ENCODE measurements around the gene UVSSA.

UVSSA gene

GRCh38 chr4:1405254-1405635, 58.2 kb downstream of the UVSSA start:
- ChIA-PET POLR2A (no interaction called here), CTCF (no interaction called here)
- TF ChIP-seq CTCF (IDR thresholded peaks at IDR 0.05; ENCODE audit: control extremely low read depth, extremely low read depth, low read depth, missing control alignments): no peak
- DNase-seq (ENCODE audit: extremely low spot score): no peak

- ChIA-PET POLR2A (no interaction called here), CTCF (no interaction called here)
- DNase-seq (ENCODE audit: extremely low spot score): no peak
- no peak for TF ChIP-seq CTCF (IDR thresholded peaks at IDR 0.05; ENCODE audit: control extremely low read depth, extremely low read depth, low read depth, missing control alignments)
Observed at GRCh38 chr4:1405636-1406393, 58.8 kb downstream of the UVSSA start.

- TF ChIP-seq CTCF (IDR thresholded peaks at IDR 0.05; ENCODE audit: control extremely low read depth, extremely low read depth, low read depth, missing control alignments): no peak
- CTCF ChIA-PET: no interaction called here
- POLR2A ChIA-PET: no interaction called here
- DNase-seq (ENCODE audit: extremely low spot score): no peak
Observed at GRCh38 chr4:1406394-1406980, 59.5 kb downstream of the UVSSA start, which contains the start of gene NKX1-1. TSS of gene NKX1-1 (minus strand) at chr4:1406442. CDS start at chr4:1406442, 0 bp downstream.

GRCh38 chr4:1406981-1407656, 60.1 kb downstream of the UVSSA start:
- ChIA-PET POLR2A (no interaction called here), CTCF (no interaction called here)
- no peak for TF ChIP-seq CTCF (IDR thresholded peaks at IDR 0.05; ENCODE audit: control extremely low read depth, extremely low read depth, low read depth, missing control alignments)
- DNase-seq (ENCODE audit: extremely low spot score): no peak

GRCh38 chr4:1407657-1408333, 60.8 kb downstream of the UVSSA start:
- TF ChIP-seq CTCF (IDR thresholded peaks at IDR 0.05; ENCODE audit: control extremely low read depth, extremely low read depth, low read depth, missing control alignments): no peak
- ChIA-PET CTCF (no interaction called here), POLR2A (no interaction called here)
- DNase-seq (ENCODE audit: extremely low spot score): no peak

- ChIA-PET CTCF (no interaction called here), POLR2A (no interaction called here)
- DNase-seq (ENCODE audit: extremely low spot score): no peak
- no peak for TF ChIP-seq CTCF (IDR thresholded peaks at IDR 0.05; ENCODE audit: control extremely low read depth, extremely low read depth, low read depth, missing control alignments)
Observed at GRCh38 chr4:1408418-1408817, 61.4 kb downstream of the UVSSA start.

Measured in GM10248 (cell line).